ENCODE results near the gene KLHL17. TPM values are rescaled to one million over a fixed set of nuclear protein-coding genes. Genes with fewer than 3 reads are reported as not detected.

The KLHL17 gene
- total and polyA plus RNA-seq, 9 of the 15 experiments (the other 6 are each of a cell fraction or from before 2014, with no cell fraction given) = 0.14 to 84.8 (median 13.0) TPM

DNA sequence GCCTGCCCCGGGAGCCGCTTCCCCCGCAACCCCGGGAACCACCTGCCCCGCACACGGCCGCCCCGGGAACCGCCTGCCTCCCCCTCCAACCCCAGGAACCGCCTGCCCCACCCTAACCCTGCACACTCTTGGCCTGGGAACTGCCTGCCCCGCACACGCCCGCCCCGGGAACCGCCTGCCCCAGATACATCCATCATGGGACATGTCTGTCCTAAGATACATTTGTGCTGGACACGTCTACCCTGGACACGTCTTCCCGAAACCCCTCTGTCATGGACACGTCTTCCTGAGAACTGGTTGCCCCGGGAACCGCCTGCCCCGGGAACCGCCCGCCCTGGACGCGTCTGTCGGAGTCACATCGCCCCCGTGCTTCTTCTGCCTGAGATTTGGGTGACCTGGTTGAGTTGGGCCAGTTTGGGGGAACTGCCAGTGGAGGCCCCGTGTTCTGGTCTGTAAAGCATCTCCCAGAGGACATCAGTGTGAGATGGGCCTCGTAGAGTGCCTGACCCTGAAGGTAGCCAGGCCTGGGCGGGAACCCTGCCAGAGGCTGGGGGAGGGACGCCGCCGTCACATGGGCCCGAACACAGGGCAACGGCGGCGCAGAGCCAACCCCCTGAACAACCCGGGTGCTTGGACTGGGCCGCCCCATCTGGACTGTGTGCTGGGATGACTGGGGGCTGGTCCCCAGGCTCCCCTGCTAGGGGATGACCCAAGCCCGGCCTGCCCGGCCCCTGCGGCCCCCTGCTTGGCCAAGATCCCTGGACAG, 17.9 kb downstream of the KLHL17 start (continued):
- TF ChIP-seq, protein P1, sequence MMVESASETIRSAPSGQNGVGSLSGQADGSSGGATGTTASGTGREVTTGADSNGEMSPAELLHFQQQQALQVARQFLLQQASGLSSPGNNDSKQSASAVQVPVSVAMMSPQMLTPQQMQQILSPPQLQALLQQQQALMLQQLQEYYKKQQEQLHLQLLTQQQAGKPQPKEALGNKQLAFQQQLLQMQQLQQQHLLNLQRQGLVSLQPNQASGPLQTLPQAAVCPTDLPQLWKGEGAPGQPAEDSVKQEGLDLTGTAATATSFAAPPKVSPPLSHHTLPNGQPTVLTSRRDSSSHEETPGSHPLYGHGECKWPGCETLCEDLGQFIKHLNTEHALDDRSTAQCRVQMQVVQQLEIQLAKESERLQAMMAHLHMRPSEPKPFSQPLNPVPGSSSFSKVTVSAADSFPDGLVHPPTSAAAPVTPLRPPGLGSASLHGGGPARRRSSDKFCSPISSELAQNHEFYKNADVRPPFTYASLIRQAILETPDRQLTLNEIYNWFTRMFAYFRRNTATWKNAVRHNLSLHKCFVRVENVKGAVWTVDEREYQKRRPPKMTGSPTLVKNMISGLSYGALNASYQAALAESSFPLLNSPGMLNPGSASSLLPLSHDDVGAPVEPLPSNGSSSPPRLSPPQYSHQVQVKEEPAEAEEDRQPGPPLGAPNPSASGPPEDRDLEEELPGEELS (CRISPR knock-in tag; IDR thresholded peaks at IDR 0.05; ENCODE audit: borderline replicate concordance) = no peak
- TF ChIP-seq HMBOX1 (IDR thresholded peaks at IDR 0.05) (no peak), TAF9B (IDR thresholded peaks at IDR 0.05; ENCODE audit: partially characterized antibody) (no peak), PRMT5 (CRISPR knock-in tag; IDR thresholded peaks at IDR 0.05) (no peak), RBM17 (IDR thresholded peaks at IDR 0.05; ENCODE audit: borderline replicate concordance, low read depth, low read length) (no peak), RBBP5 (IDR thresholded peaks at IDR 0.05; ENCODE audit: borderline replicate concordance, insufficient read depth, low read length, poor library complexity, severe bottlenecking) (no peak), BMI1 (IDR thresholded peaks at IDR 0.05; ENCODE audit: low read length) (no peak), ETV5 (CRISPR knock-in tag; IDR thresholded peaks at IDR 0.05; ENCODE audit: low read depth) (0 out of 2 replicates have a peak, but pooled peaks have one; percentile 26), FUS (optimal IDR thresholded peaks at IDR 0.05; ENCODE audit: low read depth, low read length) (no peak), EHMT2 (IDR thresholded peaks at IDR 0.05) (no peak)
- TF ChIP-seq, protein P2, sequence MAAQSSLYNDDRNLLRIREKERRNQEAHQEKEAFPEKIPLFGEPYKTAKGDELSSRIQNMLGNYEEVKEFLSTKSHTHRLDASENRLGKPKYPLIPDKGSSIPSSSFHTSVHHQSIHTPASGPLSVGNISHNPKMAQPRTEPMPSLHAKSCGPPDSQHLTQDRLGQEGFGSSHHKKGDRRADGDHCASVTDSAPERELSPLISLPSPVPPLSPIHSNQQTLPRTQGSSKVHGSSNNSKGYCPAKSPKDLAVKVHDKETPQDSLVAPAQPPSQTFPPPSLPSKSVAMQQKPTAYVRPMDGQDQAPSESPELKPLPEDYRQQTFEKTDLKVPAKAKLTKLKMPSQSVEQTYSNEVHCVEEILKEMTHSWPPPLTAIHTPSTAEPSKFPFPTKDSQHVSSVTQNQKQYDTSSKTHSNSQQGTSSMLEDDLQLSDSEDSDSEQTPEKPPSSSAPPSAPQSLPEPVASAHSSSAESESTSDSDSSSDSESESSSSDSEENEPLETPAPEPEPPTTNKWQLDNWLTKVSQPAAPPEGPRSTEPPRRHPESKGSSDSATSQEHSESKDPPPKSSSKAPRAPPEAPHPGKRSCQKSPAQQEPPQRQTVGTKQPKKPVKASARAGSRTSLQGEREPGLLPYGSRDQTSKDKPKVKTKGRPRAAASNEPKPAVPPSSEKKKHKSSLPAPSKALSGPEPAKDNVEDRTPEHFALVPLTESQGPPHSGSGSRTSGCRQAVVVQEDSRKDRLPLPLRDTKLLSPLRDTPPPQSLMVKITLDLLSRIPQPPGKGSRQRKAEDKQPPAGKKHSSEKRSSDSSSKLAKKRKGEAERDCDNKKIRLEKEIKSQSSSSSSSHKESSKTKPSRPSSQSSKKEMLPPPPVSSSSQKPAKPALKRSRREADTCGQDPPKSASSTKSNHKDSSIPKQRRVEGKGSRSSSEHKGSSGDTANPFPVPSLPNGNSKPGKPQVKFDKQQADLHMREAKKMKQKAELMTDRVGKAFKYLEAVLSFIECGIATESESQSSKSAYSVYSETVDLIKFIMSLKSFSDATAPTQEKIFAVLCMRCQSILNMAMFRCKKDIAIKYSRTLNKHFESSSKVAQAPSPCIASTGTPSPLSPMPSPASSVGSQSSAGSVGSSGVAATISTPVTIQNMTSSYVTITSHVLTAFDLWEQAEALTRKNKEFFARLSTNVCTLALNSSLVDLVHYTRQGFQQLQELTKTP (IDR thresholded peaks at IDR 0.05; ENCODE audit: low read depth in 1 of 2, partially characterized antibody in 2 of 2) = no peak
- TF ChIP-seq, protein P3, sequence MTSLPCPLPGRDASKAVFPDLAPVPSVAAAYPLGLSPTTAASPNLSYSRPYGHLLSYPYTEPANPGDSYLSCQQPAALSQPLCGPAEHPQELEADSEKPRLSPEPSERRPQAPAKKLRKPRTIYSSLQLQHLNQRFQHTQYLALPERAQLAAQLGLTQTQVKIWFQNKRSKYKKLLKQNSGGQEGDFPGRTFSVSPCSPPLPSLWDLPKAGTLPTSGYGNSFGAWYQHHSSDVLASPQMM (CRISPR knock-in tag; IDR thresholded peaks at IDR 0.05) = no peak
- TF ChIP-seq, protein P4, sequence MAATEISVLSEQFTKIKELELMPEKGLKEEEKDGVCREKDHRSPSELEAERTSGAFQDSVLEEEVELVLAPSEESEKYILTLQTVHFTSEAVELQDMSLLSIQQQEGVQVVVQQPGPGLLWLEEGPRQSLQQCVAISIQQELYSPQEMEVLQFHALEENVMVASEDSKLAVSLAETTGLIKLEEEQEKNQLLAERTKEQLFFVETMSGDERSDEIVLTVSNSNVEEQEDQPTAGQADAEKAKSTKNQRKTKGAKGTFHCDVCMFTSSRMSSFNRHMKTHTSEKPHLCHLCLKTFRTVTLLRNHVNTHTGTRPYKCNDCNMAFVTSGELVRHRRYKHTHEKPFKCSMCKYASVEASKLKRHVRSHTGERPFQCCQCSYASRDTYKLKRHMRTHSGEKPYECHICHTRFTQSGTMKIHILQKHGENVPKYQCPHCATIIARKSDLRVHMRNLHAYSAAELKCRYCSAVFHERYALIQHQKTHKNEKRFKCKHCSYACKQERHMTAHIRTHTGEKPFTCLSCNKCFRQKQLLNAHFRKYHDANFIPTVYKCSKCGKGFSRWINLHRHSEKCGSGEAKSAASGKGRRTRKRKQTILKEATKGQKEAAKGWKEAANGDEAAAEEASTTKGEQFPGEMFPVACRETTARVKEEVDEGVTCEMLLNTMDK (IDR thresholded peaks at IDR 0.05; ENCODE audit: borderline replicate concordance, insufficient read depth, low read depth, low read length, poor library complexity, severe bottlenecking) = no peak
